ENCODE results near the gene DENND4B.
"Not testable (repeated sequence)": the region's sequence is repeated elsewhere in the genome, so short reads cannot be mapped to it uniquely, and the experiment has no call there.

DENND4B gene

DNA sequence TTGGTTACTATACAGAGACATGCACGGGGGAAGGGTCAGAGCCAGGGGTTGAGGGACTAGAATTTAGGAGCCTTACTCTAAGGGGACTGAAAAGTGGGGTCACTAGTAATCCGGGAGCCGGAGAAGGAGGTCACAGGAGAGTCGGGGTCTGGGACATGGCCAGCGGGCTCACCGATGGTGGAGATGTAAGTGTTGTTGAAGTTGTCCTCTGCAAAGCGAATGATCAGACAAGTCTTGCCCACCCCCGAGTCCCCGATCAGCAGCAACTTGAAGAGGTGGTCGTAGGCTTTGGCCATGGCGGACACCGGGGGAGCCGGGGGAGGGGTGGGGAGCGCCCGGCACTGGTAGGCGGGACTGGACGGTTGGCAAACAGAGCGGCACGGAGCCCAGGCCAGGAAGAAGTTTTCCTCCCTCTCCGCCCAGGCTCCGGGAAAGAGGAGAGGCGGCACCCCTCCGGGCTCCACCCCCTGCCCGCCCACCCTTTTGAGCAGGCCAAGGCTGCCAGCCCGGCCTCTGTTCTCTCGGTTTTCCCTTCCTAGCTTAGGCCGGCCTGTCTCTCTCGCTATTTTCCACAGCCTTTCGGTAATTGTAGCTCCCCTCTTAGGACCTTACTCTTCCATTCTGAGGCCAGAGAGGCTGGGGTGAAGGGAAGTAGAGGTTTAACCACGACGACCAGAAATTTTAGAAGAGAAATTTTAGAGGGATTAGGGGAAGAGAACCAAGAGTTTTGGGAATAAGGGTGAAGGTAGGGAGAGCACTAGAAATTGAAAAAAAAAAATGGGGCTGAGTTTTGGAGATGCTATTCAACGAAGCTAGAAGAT lies 39.6 kb upstream of the DENND4B start, which contains the start of gene RAB13:
Gene RAB13, minus strand, starts transcription at position 399 of the 821 bp plus-strand sequence. Its CDS starts 103 bp downstream, at position 296.
- DNase-seq (ENCODE audit: low read depth, low spot score), result no peak
- TF ChIP-seq FOXP2 (optimal IDR thresholded peaks at IDR 0.05; ENCODE audit: control extremely low read depth, extremely low read length, insufficient read depth) (no peak), POLR2AphosphoS5 (IDR thresholded peaks at IDR 0.05; ENCODE audit: borderline replicate concordance, low read depth, low read length) (no peak), EZH2 (IDR thresholded peaks at IDR 0.05) (no peak)
- H3K9ac ChIP-seq (ENCODE audit: insufficient read length), result peak within 1 kb of the TSS; percentile 81
- peak within 1 kb of the TSS; percentile 79 for H3K27ac ChIP-seq
- no peaks in the 10 kb centered on the region for H3K9me3 ChIP-seq (ENCODE audit: low read depth, low read length)
- H3K4me3 ChIP-seq, result peak within 1 kb of the TSS; percentile 86
- H3K36me3 ChIP-seq (ENCODE audit: insufficient read depth, low read length), result peaks cover 3% of the 10 kb centered on the region

DNA sequence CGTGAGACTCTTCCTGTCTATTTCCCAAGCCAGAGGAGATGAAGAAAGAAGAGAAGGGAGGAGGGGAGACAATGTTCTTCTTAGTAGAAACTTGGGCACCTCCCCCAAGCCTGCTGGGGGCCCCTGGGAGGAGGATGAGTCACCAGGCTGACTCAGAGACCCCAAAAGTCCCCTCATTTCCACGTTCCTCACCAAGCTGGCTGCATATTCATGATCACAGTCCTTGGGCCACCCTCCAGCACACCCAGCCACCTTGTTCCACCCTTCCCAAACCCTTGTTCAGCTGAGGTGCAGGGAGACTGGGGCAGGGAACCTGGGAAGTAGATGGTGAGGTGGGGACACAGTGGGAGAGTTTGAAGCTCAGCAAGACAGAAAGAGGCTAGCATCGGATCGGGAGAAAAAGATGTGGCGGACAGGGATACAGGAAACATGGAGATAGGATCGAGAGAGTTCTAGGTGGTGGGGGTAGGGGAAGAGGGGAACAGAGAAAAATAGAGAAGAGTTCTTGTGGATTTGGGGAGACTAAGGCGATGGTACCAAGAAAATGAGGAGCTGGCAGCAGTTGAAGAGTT lies 38.9 kb upstream of the DENND4B start:
- no peak for DNase-seq (ENCODE audit: low read depth, low spot score)
- Histone ChIP-seq H3K9ac (ENCODE audit: insufficient read length) (peak overlapping the region; percentile 73), H3K27ac (no peak overlapping the region)

DNA sequence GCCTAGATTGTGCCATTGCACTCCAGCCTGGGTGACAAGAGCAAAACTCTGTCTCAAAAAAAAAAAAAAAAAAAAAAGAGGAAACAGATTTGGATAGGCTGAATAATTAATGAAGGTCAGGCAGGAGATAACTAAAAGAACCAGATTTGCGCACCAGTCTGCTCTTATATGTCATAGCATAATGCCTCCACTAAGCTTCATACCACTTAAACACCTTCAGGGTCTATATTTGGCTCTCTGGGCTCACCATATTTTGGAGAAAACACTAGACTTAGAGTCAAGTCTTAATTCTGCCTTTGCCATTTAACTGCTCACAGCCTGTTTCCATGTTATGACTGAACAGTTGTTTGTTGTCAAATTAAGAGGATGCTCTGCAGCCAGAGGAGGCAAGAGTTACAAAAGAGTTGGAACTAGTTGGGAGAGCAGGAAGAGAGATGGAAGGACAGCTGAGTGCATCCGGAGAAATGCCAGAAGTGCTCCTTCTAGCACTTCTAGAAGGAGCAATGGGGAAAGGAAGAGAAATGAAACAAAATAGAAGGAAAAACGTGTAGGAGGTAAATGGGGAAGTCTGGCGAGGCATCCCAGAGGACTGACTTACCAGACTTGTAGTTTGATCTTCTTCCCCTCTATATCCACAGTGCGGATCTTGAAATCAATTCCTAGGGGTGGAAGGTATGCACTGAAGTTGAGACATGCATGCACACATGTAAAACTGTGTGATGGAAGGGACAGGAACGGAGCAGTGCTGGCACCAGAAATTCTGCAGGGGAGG lies 37.8 kb upstream of the DENND4B start:
- no peak overlapping the region for H3K27ac ChIP-seq
- H3K9ac ChIP-seq (ENCODE audit: insufficient read length), result peak overlapping the region; percentile 73
- H3K36me3 ChIP-seq (ENCODE audit: insufficient read depth, low read length), result no peaks in the 10 kb centered on the region
- no peak for TF ChIP-seq EZH2 (IDR thresholded peaks at IDR 0.05)
- TF ChIP-seq POLR2AphosphoS5 (IDR thresholded peaks at IDR 0.05; ENCODE audit: borderline replicate concordance, low read depth, low read length), result no peak
- TF ChIP-seq FOXP2 (optimal IDR thresholded peaks at IDR 0.05; ENCODE audit: control extremely low read depth, extremely low read length, insufficient read depth), result no peak
- no peak overlapping the region for H3K4me3 ChIP-seq
- H3K9me3 ChIP-seq (ENCODE audit: low read depth, low read length), result no peaks in the 10 kb centered on the region
- DNase-seq (ENCODE audit: low read depth, low spot score), result no peak

More for the DNA sequence above, 38.9 kb upstream of the DENND4B start:
- TF ChIP-seq EZH2 (IDR thresholded peaks at IDR 0.05), result no peak
- no peak for TF ChIP-seq FOXP2 (optimal IDR thresholded peaks at IDR 0.05; ENCODE audit: control extremely low read depth, extremely low read length, insufficient read depth)
- TF ChIP-seq POLR2AphosphoS5 (IDR thresholded peaks at IDR 0.05; ENCODE audit: borderline replicate concordance, low read depth, low read length), result no peak
- H3K36me3 ChIP-seq (ENCODE audit: insufficient read depth, low read length), result no peaks in the 10 kb centered on the region
- H3K9me3 ChIP-seq (ENCODE audit: low read depth, low read length), result no peaks in the 10 kb centered on the region
- H3K4me3 ChIP-seq, result peak overlapping the region; percentile 86

DNA sequence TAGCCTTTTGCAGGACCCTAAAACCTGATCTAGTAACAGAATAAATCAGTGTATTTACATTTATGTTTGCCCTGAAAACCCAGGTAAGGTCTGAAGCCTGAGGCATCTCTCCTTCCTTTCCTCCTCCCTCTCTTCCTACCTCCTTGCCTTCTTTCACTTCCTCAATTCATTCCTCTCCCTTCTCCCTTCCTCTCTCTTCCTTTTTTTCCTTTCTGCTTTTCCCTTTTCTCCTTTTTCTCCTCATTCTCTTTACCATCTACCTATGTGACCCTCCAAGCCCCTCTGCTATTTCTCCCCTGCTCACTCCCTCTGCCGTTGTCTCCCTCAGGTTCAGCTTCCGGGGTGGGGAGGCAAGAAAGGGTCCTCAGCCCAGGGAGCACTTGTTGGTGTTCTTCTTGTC lies 35.2 kb upstream of the DENND4B start:
- not testable (repeated sequence) for H3K36me3 ChIP-seq (ENCODE audit: insufficient read depth, low read length); H3K9me3 ChIP-seq (ENCODE audit: low read depth, low read length); H3K27ac ChIP-seq; H3K4me3 ChIP-seq; DNase-seq (ENCODE audit: low read depth, low spot score); H3K9ac ChIP-seq (ENCODE audit: insufficient read length)

DNA sequence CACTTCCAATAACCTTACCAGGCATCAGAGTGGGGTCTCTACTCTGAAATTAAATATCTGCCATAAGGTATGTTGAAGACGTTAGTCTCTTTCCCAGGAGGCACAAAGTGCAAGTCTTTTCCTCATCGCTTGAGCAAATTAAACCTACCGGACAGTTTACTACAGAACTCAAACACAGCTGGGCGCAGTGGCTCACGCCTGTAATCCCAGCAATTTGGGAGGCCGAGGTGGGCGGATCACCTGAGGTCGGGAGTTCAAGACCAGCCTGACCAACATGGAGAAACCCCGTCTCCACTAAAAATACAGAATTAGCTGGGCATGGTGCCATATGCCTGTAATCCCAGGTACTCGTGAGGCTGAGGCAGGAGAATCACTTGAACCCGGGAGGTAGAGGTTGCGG lies 32.6 kb upstream of the DENND4B start:
- peaks cover 19% of the 10 kb centered on the region for H3K36me3 ChIP-seq (ENCODE audit: insufficient read depth, low read length)
- not testable (repeated sequence) for DNase-seq (ENCODE audit: low read depth, low spot score); H3K27ac ChIP-seq; H3K9ac ChIP-seq (ENCODE audit: insufficient read length); H3K9me3 ChIP-seq (ENCODE audit: low read depth, low read length); H3K4me3 ChIP-seq

DNA sequence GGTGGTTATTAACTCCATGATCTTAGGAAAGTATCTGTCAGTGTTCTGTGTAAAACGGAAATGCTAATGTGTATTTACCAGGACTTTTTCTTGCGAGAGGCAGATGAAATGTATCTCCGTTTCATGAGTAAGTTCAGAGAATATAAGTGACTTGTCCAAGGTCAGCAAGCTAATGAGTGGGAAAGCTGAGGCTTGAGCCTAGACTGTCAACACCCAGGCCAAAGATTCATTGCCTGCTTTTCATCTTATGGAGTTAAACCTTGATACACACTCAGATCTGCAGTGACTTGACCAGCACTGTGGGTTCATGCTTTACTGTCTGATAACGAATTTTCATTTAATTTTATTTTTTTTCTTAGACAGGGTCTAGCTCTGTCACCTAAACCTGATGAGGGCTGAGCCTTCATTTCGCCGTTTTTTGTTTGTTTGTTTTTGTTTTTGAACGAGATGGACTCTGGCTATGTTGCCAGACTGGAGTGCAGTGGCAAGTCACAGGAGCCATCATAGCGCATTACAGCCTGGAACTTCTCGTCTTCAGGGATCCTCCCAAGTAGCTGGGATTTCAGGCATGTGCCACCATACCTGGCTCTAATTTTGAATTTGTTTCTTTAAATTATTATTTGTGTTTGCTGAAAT lies 31.9 kb upstream of the DENND4B start:
- Histone ChIP-seq H3K27ac (no peak overlapping the region), H3K9me3 (ENCODE audit: low read depth, low read length) (no peaks in the 10 kb centered on the region), H3K4me3 (peak overlapping the region; percentile 86), H3K9ac (ENCODE audit: insufficient read length) (peak overlapping the region; percentile 95), H3K36me3 (ENCODE audit: insufficient read depth, low read length) (peaks cover 25% of the 10 kb centered on the region)
- DNase-seq (ENCODE audit: low read depth, low spot score), result no peak
- TF ChIP-seq EZH2 (IDR thresholded peaks at IDR 0.05) (no peak), POLR2AphosphoS5 (IDR thresholded peaks at IDR 0.05; ENCODE audit: borderline replicate concordance, low read depth, low read length) (no peak), FOXP2 (optimal IDR thresholded peaks at IDR 0.05; ENCODE audit: control extremely low read depth, extremely low read length, insufficient read depth) (no peak)

DNA sequence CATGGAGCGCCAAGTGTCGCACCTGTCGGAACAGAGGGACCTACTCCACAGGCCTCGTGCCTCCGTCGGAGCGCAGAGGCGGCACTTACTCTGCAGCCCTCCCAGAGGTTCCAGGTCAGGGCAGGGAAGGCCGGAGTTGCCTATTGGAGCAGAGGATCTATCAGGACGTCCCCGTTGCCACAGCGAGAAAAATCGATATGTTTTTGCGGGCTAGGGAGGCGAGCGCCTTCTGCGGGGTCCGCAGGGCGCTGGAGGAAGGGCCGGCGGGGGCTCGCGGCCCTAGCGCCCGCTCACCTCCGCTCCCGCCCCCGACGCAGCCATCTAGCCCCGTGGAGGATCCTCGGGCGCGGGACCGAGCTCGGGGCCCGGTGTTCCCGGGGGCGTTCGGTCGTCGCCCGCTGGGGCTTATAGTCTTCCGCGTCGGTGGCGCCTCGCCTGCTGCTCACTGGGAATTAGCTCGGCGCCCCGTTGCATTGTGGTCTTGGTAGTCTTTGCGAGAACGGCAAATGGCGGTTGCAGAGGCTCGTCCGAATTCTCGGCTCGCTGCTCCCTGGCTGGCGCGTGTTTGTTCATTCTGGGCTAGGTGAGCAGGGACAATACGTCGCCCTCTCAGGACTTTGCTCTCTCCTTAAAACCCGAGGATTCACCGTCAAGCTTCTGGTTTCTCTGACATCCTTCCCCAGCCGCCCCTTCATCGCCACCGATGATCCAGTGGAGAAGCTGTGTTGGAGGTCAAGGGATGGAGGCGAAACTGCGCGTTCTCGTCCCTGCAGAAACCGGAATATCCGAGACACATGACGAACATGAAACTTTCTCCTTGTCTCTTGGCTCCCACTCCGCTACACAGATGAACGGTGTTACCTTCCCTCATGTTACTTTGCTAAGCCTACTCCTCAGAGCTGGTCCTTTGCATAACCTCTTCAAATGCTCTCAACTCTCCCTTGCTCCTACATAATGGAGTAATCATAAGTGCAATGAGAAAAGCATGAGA lies 31.0 kb upstream of the DENND4B start, which contains the start of gene JTB:
Gene JTB, minus strand, starts transcription at position 425 of the 991 bp plus-strand sequence. Its CDS starts 422 bp downstream, at position 3.
- DNase-seq (ENCODE audit: low read depth, low spot score), result no peak
- peak within 1 kb of the TSS; percentile 86 for H3K4me3 ChIP-seq
- no peaks in the 10 kb centered on the region for H3K9me3 ChIP-seq (ENCODE audit: low read depth, low read length)
- H3K27ac ChIP-seq, result peak within 1 kb of the TSS; percentile 75
- peak within 1 kb of the TSS; percentile 95 for H3K9ac ChIP-seq (ENCODE audit: insufficient read length)
- no peak for TF ChIP-seq EZH2 (IDR thresholded peaks at IDR 0.05)
- TF ChIP-seq POLR2AphosphoS5 (IDR thresholded peaks at IDR 0.05; ENCODE audit: borderline replicate concordance, low read depth, low read length), result peak; percentile 90
- no peak for TF ChIP-seq FOXP2 (optimal IDR thresholded peaks at IDR 0.05; ENCODE audit: control extremely low read depth, extremely low read length, insufficient read depth)
- H3K36me3 ChIP-seq (ENCODE audit: insufficient read depth, low read length), result peaks cover 25% of the 10 kb centered on the region
